Mucosa of descending colon (tissue), 3 donors: ENCODE results near the gene ZNF789. TPM values are rescaled to one million over a fixed set of nuclear protein-coding genes. Genes with fewer than 3 reads are reported as not detected.

ENCODE experiments used
- ATAC-seq: fragments of 200-7000 bp; cut with Tn5 transposase; one replicate; pipeline ENCODE4 v1.9.1; 2020; ENCODE audit warnings: mild to moderate bottlenecking, moderate library complexity
- DNase-seq, 3 donors: peaks; one replicate each; pipeline ENCODE4 v3.0.0-alpha.2; 2020
- H3K36me3 ChIP-seq: fragments of 200-600 bp; one replicate; pipeline ENCODE4 v1.8.0; 2021; ENCODE audit warnings: low read depth, mild to moderate bottlenecking
- H3K4me1 ChIP-seq: fragments of 200-600 bp; one replicate; pipeline ENCODE4 v1.8.0; 2021; ENCODE audit warnings: low read depth, mild to moderate bottlenecking
- H3K4me3 ChIP-seq: fragments of 200-600 bp; one replicate; pipeline ENCODE4 v1.8.0; 2021; ENCODE audit warnings: mild to moderate bottlenecking
- H3K9me3 ChIP-seq: fragments of 200-600 bp; one replicate; pipeline ENCODE4 v1.8.0; 2021; ENCODE audit warnings: mild to moderate bottlenecking
- intact Hi-C, 2 donors: fragments of 100-400 bp; cut with DNase I in 1 of 2; cut with micrococcal nuclease in 1 of 2; formaldehyde crosslinking; loops; one replicate each; pipeline versions ENCODE4 v1.11.0 to v1.11.1; 2022; cut with DNase I, micrococcal nuclease
- total RNA-seq, 3 donors: library from RNA; stranded (reverse); fragmentation: NEBNext Ultra II Directional in 2 of 3; extraction: Animal tissue kit (Norgen Biotek cat#: 25700) in 2 of 3; gene quantifications; one replicate each; pipeline versions ENCODE4 v1.2.1 to v1.2.4, GENCODE V29; 2021 to 2023
- TF ChIP-seq, protein P1 (sequence below): fragments of 200-600 bp; IDR thresholded peaks from one replicate; pipeline ENCODE4 v1.8.0; 2022; ENCODE audit warnings: antibody characterized with exemption, mild to moderate bottlenecking
- donor health status: DM: no; HTN: no; CAD: no; lungs with moderate emphysema.
- donor health status: DM: no; HTN: no; CAD: no.
- donor health status: DM: no; HTN: yes; CAD: no.

The ZNF789 gene
- total RNA-seq, 3 donors from 2014 or later = 12.3 to 25.4 (median 23.4) TPM

DNA sequence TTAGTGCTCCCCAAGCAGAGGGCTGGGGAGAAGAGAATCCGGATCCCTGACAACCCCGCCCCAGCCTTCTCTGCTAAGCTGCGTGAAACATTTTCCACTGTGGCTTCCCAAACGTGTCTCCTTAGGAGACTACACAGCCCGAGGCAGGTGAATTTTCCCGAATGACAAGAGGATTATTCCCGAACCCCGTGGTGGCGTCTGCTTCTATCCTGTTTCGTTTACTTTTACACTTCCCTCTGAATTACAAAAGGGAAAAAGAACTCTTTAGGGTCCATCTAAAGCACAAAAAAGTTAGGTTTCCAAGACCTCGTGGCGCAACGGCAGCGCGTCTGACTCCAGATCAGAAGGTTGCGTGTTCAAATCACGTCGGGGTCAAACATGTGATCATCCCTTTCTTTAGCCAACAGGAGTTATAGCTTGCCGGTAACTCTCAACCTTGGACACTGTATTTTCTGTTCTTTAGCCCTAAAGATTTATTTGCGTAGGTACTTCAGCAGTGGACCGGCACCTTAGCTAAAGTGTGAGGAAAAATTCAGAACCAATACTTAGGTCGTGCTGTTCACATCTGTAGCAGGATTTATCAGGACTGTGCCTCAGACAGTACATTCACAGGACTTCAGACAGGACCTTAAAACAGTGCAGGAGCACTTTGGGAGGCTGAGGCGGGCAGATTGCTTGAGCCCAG, 3.2 kb upstream of the ZNF789 start:
- no peak for ATAC-seq
- no peak overlapping the region for H3K4me3 ChIP-seq
- DNase-seq = peak in 1 of 3 donors; percentile 20
- peaks cover 18% of the 10 kb centered on the region for H3K4me1 ChIP-seq
- TF ChIP-seq, protein P1, sequence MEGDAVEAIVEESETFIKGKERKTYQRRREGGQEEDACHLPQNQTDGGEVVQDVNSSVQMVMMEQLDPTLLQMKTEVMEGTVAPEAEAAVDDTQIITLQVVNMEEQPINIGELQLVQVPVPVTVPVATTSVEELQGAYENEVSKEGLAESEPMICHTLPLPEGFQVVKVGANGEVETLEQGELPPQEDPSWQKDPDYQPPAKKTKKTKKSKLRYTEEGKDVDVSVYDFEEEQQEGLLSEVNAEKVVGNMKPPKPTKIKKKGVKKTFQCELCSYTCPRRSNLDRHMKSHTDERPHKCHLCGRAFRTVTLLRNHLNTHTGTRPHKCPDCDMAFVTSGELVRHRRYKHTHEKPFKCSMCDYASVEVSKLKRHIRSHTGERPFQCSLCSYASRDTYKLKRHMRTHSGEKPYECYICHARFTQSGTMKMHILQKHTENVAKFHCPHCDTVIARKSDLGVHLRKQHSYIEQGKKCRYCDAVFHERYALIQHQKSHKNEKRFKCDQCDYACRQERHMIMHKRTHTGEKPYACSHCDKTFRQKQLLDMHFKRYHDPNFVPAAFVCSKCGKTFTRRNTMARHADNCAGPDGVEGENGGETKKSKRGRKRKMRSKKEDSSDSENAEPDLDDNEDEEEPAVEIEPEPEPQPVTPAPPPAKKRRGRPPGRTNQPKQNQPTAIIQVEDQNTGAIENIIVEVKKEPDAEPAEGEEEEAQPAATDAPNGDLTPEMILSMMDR = no peak
- no peaks in the 10 kb centered on the region for H3K9me3 ChIP-seq
- no peaks in the 10 kb centered on the region for H3K36me3 ChIP-seq
- intact Hi-C loops = no loop called here

DNA sequence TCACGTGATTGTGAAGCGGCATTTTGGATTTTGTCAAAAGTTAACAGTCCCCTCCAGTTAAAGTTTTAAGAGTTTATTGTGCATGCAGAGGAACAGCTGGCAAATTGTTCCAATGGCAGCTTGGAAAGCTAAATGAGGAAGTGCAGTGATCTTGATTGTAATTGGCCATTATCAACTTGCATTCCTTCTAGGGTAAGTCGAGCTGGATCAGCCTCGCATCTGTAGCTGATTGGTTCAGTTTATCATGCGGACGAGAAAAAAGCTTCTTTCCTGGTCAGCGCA, 566 bp downstream of the ZNF789 start:
- ATAC-seq (peak; percentile 69), DNase-seq (peak in 1 of 3 donors; percentile 55)
- intact Hi-C loops = no loop called here
- Histone ChIP-seq H3K4me3 (peak overlapping the region; percentile 50), H3K9me3 (no peaks in the 10 kb centered on the region), H3K4me1 (peaks cover 12% of the 10 kb centered on the region), H3K36me3 (no peaks in the 10 kb centered on the region)
- TF ChIP-seq, protein P1 = no peak

DNA sequence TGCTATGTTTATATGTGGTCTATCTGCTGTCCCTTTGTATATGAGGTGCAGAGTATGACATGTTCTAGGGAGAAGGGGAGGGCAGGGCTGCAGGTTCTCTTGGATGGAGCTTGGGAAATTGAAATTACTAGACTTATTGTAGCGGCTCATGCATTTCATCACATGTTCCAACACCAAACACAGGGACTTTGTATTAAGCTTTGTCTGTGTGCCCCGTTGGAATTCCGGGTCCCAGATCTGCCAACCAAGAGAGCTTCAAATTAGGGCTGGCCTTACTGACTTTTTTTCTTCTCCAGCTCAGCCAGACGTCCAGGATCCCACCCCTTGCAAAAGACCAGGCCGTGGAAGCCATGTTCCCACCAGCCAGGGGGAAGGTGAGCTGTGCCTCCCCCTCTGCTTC, 3.4 kb downstream of the ZNF789 start:
- no peaks in the 10 kb centered on the region for H3K9me3 ChIP-seq
- peak in 1 of 3 donors; percentile 21 for DNase-seq

DNA sequence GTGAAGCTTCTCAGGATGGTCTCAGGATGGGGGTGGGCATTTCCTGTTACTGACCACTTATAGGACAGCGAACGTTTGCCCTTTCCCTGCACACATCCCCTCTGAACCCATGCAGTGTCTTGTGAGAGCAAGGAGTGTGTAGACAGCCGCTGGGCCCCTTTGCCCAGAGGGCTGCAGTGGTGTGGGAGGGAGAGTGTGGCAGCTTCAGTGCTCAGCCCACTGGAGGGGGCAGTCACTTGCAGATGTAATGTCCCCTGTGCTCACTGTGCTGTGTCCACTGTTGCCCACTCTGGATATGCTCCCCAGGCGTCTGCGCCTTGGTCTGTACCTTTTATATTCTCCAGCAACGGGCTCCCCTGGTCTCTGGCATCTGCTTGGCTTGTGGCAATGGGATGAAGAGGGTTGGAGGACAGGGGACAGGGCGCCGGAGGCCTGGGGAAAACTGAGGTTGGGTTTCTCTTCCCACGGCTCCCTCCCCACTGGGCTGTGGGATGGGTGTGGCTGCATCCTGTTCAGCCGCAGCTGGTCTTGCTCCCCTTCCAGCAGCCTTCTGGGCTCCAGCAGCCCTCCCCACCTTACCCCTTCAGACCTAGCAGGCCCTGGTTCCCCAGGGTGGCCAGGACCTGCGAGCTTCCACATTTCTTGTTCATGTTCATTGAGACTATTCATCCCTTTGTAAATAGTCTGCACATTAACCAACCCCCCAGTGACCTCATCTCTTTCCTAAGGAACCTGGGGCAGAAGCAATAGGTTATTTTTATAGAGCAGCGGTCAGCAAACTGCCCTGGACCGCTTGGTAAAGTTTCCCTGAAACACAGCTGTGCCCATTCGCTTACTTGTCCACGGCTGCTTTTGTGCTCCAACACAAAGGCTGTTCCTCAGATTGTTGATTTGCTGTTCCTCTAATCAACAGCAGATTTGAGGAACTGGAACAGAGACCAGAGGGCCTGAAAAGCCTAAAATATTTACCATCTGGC, 6.1 kb downstream of the ZNF789 start:
- Histone ChIP-seq H3K36me3 (no peaks in the 10 kb centered on the region), H3K4me1 (peaks cover 7% of the 10 kb centered on the region), H3K4me3 (no peak overlapping the region), H3K9me3 (no peaks in the 10 kb centered on the region)
- intact Hi-C loops = no loop called here
- ATAC-seq (peak; percentile 26), DNase-seq (peak in 1 of 3 donors; percentile 40)
- TF ChIP-seq, protein P1 = no peak

More for the DNA sequence above, 3.4 kb downstream of the ZNF789 start:
- Histone ChIP-seq H3K4me1 (peaks cover 12% of the 10 kb centered on the region), H3K4me3 (no peak overlapping the region), H3K36me3 (no peaks in the 10 kb centered on the region)
- no peak for ATAC-seq
- intact Hi-C loops = no loop called here
- TF ChIP-seq, protein P1 = no peak

DNA sequence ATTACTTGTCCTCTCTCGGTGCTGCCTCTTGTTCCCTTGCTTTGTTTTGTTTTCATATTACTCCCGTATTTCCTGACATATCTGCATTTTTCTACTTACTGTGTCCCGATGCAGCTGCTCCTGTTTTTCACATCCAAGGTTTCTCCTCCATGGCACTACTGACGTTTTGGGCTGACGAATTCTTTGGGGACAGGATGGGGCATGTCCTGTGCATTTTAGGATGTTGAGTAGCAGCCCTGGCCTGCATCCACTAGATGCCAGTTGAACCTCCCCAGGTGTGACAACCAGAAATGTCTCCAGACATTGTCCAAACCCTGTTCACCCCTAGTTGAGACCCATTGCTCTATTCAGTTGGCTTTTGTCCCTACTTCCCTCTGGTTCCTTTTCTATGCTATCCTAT, 12.4 kb downstream of the ZNF789 start:
- Histone ChIP-seq H3K4me3 (no peak overlapping the region), H3K9me3 (no peaks in the 10 kb centered on the region), H3K4me1 (no peaks in the 10 kb centered on the region), H3K36me3 (no peaks in the 10 kb centered on the region)
- TF ChIP-seq, protein P1 = no peak
- no peak for DNase-seq
- intact Hi-C loops = no loop called here
- no peak for ATAC-seq
